AG10803 (cell line): Measurements from ENCODE around the gene SEMA4F.

Source experiments
- DNase-seq: peaks from one replicate; pipeline ENCODE4 v3.0.0; 2010; ENCODE audit warnings: low read depth
- H3K4me3 ChIP-seq: 2 replicates; pipeline ENCODE4 v1.5.1; 2011; ENCODE audit warnings: mild to moderate bottlenecking, low read length, control low read depth
- TF ChIP-seq, protein P1 (sequence below): conservative IDR thresholded peaks from 2 replicates; pipeline ENCODE4 v1.5.1; 2011; ENCODE audit warnings: mild to moderate bottlenecking, low read length, control low read depth, inconsistent platforms

Gene SEMA4F

GRCh38 chr2:74668087-74668486 is 14.0 kb downstream of the SEMA4F start:
- no peak overlapping the region for H3K4me3 ChIP-seq
- TF ChIP-seq, protein P1, sequence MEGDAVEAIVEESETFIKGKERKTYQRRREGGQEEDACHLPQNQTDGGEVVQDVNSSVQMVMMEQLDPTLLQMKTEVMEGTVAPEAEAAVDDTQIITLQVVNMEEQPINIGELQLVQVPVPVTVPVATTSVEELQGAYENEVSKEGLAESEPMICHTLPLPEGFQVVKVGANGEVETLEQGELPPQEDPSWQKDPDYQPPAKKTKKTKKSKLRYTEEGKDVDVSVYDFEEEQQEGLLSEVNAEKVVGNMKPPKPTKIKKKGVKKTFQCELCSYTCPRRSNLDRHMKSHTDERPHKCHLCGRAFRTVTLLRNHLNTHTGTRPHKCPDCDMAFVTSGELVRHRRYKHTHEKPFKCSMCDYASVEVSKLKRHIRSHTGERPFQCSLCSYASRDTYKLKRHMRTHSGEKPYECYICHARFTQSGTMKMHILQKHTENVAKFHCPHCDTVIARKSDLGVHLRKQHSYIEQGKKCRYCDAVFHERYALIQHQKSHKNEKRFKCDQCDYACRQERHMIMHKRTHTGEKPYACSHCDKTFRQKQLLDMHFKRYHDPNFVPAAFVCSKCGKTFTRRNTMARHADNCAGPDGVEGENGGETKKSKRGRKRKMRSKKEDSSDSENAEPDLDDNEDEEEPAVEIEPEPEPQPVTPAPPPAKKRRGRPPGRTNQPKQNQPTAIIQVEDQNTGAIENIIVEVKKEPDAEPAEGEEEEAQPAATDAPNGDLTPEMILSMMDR, result no peak
- DNase-seq, result no peak

- TF ChIP-seq, protein P1, result no peak
- H3K4me3 ChIP-seq, result no peak overlapping the region
- DNase-seq, result no peak
These were observed 16.2 kb downstream of the SEMA4F start for GRCh38 chr2:74670263-74670662.

GRCh38 chr2:74671479-74671878 is 17.4 kb downstream of the SEMA4F start:
- TF ChIP-seq, protein P1, result no peak
- DNase-seq, result peak; percentile 58

DNA sequence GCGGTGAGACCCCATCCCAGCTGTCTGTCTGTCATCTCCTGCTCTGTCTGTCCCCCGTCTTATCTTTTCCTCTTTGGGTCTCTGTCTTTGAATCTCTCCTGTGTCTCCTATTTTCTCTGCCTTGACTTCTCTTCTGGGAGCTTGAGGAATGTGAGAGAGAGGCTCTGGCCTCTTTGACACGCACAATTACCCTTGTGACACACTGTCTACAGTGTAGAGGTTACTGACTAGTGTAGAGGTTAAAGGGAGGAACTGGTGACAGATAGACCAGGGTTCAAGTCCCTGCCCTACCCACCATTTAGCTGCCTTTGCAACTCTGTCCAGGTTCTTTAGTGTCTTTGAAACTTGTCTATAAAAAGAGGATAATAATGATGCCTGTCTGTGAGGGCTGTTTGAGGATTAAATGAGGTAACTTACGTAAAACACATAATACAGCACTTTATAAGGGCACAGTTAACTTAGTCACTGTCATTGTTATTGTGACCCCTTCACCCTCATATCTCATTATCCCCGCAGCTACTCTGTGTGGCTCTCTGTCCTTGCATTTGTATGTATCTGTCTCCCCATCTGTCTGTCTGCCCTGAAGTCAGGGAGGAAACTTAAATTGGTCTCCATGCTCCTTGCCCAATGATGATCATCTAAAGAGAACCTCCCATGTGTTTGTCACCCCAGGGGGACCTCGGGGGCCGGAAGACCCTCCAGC is 19.9 kb downstream of the SEMA4F start:
- TF ChIP-seq, protein P1, result no peak
- no peak overlapping the region for H3K4me3 ChIP-seq
- no peak for DNase-seq

More at GRCh38 chr2:74671479-74671878, 17.4 kb downstream of the SEMA4F start:
- no peak overlapping the region for H3K4me3 ChIP-seq

GRCh38 chr2:74675090-74675489 is 21.0 kb downstream of the SEMA4F start:
- TF ChIP-seq, protein P1, result 0 out of 2 replicates have a peak, but pooled peaks have one; percentile 6
- no peak for DNase-seq
- no peak overlapping the region for H3K4me3 ChIP-seq

GRCh38 chr2:74676331-74676730 is 22.3 kb downstream of the SEMA4F start:
- DNase-seq, result no peak
- TF ChIP-seq, protein P1, result no peak
- no peak overlapping the region for H3K4me3 ChIP-seq

- TF ChIP-seq, protein P1, result no peak
- no peak for DNase-seq
- H3K4me3 ChIP-seq, result no peak overlapping the region
These were observed 25.6 kb downstream of the SEMA4F start for GRCh38 chr2:74679615-74680014.
